Memory B cell (primary cell): ENCODE results near the gene DEK.
"Not testable (repeated sequence)": the region's sequence is repeated elsewhere in the genome, so short reads cannot be mapped to it uniquely, and the experiment has no call there.

Source experiments
- ATAC-seq: fragments of 150-1000 bp; cut with Tn5 transposase; 2 replicates; pipeline ENCODE4 v1.10.0; 2021; ENCODE audit warnings: low read depth, mild to moderate bottlenecking, moderate library complexity
- DNase-seq, 2 donors: peaks; one replicate each; pipeline ENCODE4 v3.0.0; 2022; ENCODE audit warnings: low spot score in 2 of 2
- H3K27ac Mint-ChIP-seq: one replicate; pipeline ENCODE4 v1.8.0; 2022; ENCODE audit warnings: mild to moderate bottlenecking, moderate library complexity, mixed read lengths
- H3K27me3 Mint-ChIP-seq: one replicate; pipeline ENCODE4 v1.8.0; 2022; ENCODE audit warnings: mixed read lengths
- H3K36me3 Mint-ChIP-seq: one replicate; pipeline ENCODE4 v1.8.0; 2022; ENCODE audit warnings: mild to moderate bottlenecking, mixed read lengths
- H3K4me1 Mint-ChIP-seq: one replicate; pipeline ENCODE4 v1.8.0; 2022; ENCODE audit warnings: mixed read lengths
- H3K4me3 Mint-ChIP-seq: one replicate; pipeline ENCODE4 v1.8.0; 2022; ENCODE audit warnings: mild to moderate bottlenecking, moderate library complexity, mixed read lengths
- H3K9me3 Mint-ChIP-seq: one replicate; pipeline ENCODE4 v1.8.0; 2022; ENCODE audit warnings: mixed read lengths

Gene DEK

GRCh38 chr6:18213439-18213838, 50.9 kb downstream of the DEK start:
- Mint-ChIP-seq H3K36me3 (peaks cover 27% of the 10 kb centered on the region), H3K4me3 (no peak overlapping the region), H3K27ac (peak overlapping the region; percentile 25), H3K27me3 (no peaks in the 10 kb centered on the region), H3K4me1 (peaks cover 29% of the 10 kb centered on the region), H3K9me3 (no peaks in the 10 kb centered on the region)
- ATAC-seq (no peak), DNase-seq (no peak)

DNA sequence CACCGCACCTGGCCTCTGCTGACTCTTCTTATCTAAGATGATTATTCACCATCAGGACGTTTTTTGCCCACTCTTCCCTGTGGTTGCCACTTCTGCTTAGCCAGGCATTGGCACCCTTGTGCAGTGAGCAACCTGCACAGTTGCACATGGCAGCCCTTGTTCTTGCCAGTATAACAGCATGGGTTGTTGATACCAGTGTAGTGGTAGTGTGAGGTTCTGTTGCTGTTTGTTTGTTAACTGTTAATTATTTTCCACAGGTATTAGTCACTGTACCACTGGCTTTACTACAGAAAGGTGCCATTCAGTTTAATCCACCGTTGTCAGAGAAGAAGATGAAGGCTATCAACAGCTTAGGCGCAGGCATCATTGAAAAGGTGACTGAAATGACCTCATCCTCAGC, 52.1 kb downstream of the DEK start:
- Mint-ChIP-seq H3K36me3 (peaks cover 29% of the 10 kb centered on the region), H3K27me3 (no peaks in the 10 kb centered on the region), H3K4me3 (no peak overlapping the region), H3K9me3 (no peaks in the 10 kb centered on the region), H3K27ac (no peak overlapping the region), H3K4me1 (peaks cover 29% of the 10 kb centered on the region)
- ATAC-seq: no peak
- no peak for DNase-seq

DNA sequence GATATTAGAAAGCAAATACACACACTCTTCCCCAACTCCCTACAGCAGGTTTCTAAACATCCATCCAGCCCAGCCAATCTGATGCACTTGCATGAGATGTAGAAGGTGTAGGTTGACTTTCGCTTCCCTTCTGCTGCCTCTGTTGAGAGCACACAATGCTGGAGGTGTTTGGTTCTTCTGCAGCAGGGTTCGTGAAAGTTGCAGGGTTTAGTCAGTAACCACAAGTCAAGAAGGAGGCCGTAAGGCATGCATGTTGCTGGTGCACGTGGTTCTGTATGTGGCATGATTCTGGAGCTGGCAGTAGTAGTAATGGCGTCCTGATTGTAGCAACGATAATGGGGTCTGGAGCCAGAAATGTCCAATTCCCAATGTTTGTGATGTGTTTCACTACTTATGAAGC, 53.0 kb downstream of the DEK start:
- H3K4me3 Mint-ChIP-seq: no peak overlapping the region
- peaks cover 26% of the 10 kb centered on the region for H3K36me3 Mint-ChIP-seq
- H3K27me3 Mint-ChIP-seq: no peaks in the 10 kb centered on the region
- peak overlapping the region; percentile 76 for H3K27ac Mint-ChIP-seq
- H3K9me3 Mint-ChIP-seq: no peaks in the 10 kb centered on the region
- H3K4me1 Mint-ChIP-seq: peaks cover 27% of the 10 kb centered on the region
- ATAC-seq (peak; percentile 79), DNase-seq (peak in 1 of 2 donors; percentile 11)

DNA sequence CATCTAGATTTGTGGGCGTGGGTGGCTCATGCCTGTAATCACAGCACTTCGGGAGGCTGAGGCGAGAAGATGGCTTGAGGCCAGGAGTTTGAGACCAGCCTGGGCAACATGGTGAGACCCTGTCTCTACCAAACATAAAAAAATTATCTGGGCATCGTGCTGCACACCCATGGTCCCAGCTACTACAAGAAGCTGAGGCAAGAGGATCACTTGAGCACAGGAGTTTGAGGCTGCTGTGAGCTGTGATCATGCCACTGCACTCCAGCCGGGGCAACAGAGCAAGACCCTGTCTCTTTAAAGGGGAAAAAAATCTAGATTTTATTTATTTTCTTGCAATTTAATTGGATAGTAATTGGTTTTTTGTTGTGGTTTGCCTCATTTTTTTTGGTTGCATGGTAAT, 53.6 kb downstream of the DEK start:
- no peak for DNase-seq
- Mint-ChIP-seq H3K27me3 (no peaks in the 10 kb centered on the region), H3K4me3 (no peak overlapping the region), H3K36me3 (peaks cover 26% of the 10 kb centered on the region), H3K9me3 (no peaks in the 10 kb centered on the region), H3K27ac (no peak overlapping the region), H3K4me1 (peaks cover 23% of the 10 kb centered on the region)
- no peak for ATAC-seq

DNA sequence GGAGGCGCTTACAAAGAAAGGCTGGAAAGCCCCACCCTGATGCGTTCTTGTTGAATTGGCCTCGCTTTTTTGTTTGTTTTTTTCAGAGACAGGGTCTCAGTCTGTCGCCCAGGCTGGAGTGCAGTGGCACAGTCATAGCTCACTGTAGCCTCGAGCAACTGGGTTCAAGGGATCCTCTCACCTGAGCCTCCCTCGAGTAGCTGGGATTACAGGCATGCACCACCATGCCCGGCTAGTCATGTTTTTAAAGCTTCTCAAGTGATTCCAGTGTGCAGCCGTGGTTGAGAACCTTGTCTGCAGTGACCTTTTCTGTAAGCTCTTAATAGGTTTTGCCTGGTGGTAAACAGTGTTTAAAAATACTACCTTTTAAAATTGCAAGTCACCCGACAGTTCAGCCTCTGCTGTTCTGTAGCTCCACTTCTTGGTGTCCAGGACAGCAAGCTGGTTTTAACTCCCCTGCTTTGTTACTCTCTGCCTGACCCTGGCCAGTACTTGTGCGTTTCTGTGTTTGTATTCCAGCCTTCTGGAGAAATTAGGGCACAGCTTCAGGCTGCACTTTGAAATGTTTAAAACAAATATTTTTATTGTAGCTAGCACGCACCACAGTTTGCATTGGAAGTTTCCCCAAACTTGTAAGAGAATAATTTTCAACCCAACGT, 54.7 kb downstream of the DEK start:
- DNase-seq (no peak), ATAC-seq (no peak)
- H3K9me3 Mint-ChIP-seq: no peaks in the 10 kb centered on the region
- H3K27ac Mint-ChIP-seq: no peak overlapping the region
- H3K4me1 Mint-ChIP-seq: peaks cover 15% of the 10 kb centered on the region
- H3K27me3 Mint-ChIP-seq: no peaks in the 10 kb centered on the region
- H3K4me3 Mint-ChIP-seq: no peak overlapping the region
- peaks cover 29% of the 10 kb centered on the region for H3K36me3 Mint-ChIP-seq

DNA sequence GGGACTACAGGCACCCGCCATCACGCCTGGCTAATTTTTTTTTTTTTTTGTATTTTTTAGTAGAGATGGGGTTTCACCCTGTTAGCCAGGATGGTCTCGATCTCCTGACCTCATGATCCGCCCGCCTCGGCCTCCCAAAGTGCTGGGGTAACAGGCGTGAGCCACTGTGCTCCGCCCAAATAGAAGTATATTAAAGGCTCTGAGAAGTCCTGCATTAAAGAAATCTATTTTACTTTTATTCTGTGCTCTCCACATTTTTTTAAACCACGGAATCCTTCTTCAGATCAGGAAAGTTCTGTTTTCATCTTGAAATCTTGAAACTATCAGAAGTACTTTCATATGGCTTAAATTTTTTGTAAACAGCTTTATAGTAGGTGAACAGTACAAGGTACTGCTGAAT, 55.6 kb downstream of the DEK start:
- not testable (repeated sequence) for H3K4me1 Mint-ChIP-seq, H3K27ac Mint-ChIP-seq, H3K4me3 Mint-ChIP-seq, H3K9me3 Mint-ChIP-seq, H3K27me3 Mint-ChIP-seq, ATAC-seq, DNase-seq
- H3K36me3 Mint-ChIP-seq: peaks cover 30% of the 10 kb centered on the region

DNA sequence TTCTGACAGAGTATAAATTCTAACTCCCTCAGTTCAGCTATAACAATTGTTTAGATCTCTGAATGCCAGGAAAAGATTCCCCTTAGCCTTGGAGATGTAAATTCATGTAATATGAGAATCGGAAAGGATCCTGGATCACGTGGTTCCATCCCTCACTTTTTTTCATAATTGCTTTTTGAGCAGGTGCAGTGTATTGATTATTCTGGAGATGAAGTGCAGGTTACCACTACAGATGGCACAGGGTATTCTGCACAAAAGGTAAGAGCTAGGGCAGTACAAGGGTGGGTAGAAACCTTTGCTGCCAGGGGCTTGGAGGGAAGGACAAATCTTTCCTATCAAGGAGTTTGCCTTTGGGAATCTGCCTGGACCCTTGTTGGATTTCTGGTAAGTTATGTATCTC, 56.4 kb downstream of the DEK start:
- Mint-ChIP-seq H3K4me1 (peaks cover 9% of the 10 kb centered on the region), H3K9me3 (no peaks in the 10 kb centered on the region), H3K4me3 (no peak overlapping the region), H3K27me3 (no peaks in the 10 kb centered on the region), H3K36me3 (peaks cover 27% of the 10 kb centered on the region), H3K27ac (no peak overlapping the region)
- ATAC-seq: no peak
- DNase-seq: no peak

DNA sequence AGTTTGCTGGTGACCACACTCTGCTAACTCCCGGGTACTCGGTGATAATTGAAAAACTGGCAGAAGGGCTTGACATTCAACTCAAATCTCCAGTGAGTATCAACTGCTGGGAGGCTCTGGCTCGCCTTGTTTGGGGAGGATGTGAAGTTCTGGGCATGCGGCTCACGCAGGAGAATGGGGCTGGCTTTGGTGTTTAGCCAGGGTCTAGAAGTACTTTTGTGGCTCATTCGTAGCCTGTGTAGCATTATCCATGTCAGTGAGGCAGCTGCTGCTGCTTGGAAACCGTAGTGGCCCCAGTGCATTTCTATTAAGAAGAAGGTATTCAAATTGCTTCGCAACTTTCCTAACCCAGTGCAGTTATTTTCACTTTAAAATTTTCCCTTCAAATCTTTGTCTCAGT, 56.9 kb downstream of the DEK start:
- H3K27ac Mint-ChIP-seq: no peak overlapping the region
- DNase-seq: no peak
- no peaks in the 10 kb centered on the region for H3K9me3 Mint-ChIP-seq
- H3K4me3 Mint-ChIP-seq: no peak overlapping the region
- ATAC-seq: no peak
- peaks cover 9% of the 10 kb centered on the region for H3K4me1 Mint-ChIP-seq
- H3K36me3 Mint-ChIP-seq: peaks cover 27% of the 10 kb centered on the region
- H3K27me3 Mint-ChIP-seq: no peaks in the 10 kb centered on the region

- no peak for ATAC-seq
- Mint-ChIP-seq H3K27ac (no peak overlapping the region), H3K36me3 (peaks cover 28% of the 10 kb centered on the region), H3K9me3 (no peaks in the 10 kb centered on the region), H3K4me3 (no peak overlapping the region), H3K27me3 (no peaks in the 10 kb centered on the region), H3K4me1 (peaks cover 6% of the 10 kb centered on the region)
- no peak for DNase-seq
These were observed 57.7 kb downstream of the DEK start for GRCh38 chr6:18206591-18206990.

- no peak overlapping the region for H3K27ac Mint-ChIP-seq
- H3K27me3 Mint-ChIP-seq: no peaks in the 10 kb centered on the region
- no peaks in the 10 kb centered on the region for H3K9me3 Mint-ChIP-seq
- ATAC-seq (no peak), DNase-seq (no peak)
- no peaks in the 10 kb centered on the region for H3K4me1 Mint-ChIP-seq
- no peak overlapping the region for H3K4me3 Mint-ChIP-seq
- H3K36me3 Mint-ChIP-seq: peaks cover 36% of the 10 kb centered on the region
These were observed 59.6 kb downstream of the DEK start for GRCh38 chr6:18204691-18205090.

DNA sequence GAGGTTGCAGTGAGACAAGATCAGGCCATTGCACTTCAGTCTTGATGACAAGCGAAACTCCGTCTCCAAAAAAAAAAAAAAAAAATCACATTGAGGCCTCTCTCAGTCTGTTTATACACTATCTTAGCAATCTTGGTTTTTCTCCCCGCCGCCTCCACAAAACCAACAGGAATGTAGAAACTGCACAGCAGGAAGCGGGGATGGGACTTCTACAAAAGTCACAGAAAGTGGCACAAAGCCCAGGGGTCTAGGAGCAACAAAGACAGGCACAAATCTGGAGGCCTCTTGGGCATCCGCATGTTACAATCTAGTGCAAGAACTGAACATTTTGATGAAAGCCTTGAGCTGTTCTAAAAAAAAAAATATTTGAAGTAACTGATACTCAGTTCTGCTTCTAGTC, 60.5 kb downstream of the DEK start:
- no peak for ATAC-seq
- H3K4me1 Mint-ChIP-seq: no peaks in the 10 kb centered on the region
- H3K27ac Mint-ChIP-seq: no peak overlapping the region
- no peaks in the 10 kb centered on the region for H3K27me3 Mint-ChIP-seq
- DNase-seq: no peak
- H3K9me3 Mint-ChIP-seq: no peaks in the 10 kb centered on the region
- H3K4me3 Mint-ChIP-seq: no peak overlapping the region
- H3K36me3 Mint-ChIP-seq: peaks cover 34% of the 10 kb centered on the region

GRCh38 chr6:18192026-18192425, 72.3 kb downstream of the DEK start:
- Mint-ChIP-seq H3K4me1 (peaks cover 2% of the 10 kb centered on the region), H3K27me3 (no peaks in the 10 kb centered on the region), H3K9me3 (no peaks in the 10 kb centered on the region), H3K4me3 (no peak overlapping the region), H3K27ac (no peak overlapping the region), H3K36me3 (peaks cover 31% of the 10 kb centered on the region)
- ATAC-seq (no peak), DNase-seq (no peak)

DNA sequence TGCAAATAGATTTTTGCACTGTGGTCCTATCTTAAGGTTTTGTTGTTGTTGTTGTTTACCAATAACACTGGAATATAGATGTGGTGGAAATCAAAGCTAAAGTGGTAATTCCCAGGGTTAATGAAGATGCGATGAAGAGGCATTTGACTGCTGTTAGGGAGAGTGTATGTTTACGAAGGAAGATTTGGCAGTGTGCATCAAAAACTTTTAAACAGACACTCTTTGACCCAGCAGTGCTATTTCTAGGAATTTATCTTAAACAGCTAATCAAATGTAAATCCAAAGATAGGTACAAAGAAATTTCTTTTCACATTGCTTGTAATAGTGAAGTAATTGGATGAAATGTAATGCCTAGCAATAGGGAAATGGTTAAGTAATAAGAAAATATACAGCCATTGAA, 75.1 kb downstream of the DEK start:
- H3K4me1 Mint-ChIP-seq: peaks cover 6% of the 10 kb centered on the region
- H3K4me3 Mint-ChIP-seq: no peak overlapping the region
- DNase-seq (no peak), ATAC-seq (no peak)
- H3K9me3 Mint-ChIP-seq: no peaks in the 10 kb centered on the region
- peaks cover 29% of the 10 kb centered on the region for H3K36me3 Mint-ChIP-seq
- no peak overlapping the region for H3K27ac Mint-ChIP-seq
- H3K27me3 Mint-ChIP-seq: no peaks in the 10 kb centered on the region

DNA sequence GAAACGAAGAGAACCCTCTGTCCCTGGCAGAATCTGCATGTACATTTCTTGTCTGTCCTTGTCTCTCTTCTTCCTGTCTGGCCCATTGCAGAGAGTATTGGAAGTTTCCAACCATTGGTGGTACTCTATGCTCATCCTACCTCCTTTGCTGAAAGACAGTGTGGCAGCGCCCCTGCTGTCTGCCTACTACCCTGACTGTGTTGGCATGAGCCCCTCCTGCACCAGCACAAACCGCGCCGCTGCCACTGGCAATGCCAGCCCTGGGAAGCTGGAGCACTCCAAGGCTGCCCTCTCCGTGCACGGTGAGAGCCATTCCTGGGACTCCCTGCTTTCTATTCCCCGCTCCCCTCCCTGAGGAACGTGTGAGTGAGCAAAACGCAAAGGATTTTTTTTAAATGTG, 76.6 kb downstream of the DEK start:
- Mint-ChIP-seq H3K27ac (no peak overlapping the region), H3K4me3 (no peak overlapping the region), H3K4me1 (peaks cover 6% of the 10 kb centered on the region), H3K36me3 (peaks cover 35% of the 10 kb centered on the region), H3K27me3 (no peaks in the 10 kb centered on the region), H3K9me3 (no peaks in the 10 kb centered on the region)
- ATAC-seq: no peak
- no peak for DNase-seq

DNA sequence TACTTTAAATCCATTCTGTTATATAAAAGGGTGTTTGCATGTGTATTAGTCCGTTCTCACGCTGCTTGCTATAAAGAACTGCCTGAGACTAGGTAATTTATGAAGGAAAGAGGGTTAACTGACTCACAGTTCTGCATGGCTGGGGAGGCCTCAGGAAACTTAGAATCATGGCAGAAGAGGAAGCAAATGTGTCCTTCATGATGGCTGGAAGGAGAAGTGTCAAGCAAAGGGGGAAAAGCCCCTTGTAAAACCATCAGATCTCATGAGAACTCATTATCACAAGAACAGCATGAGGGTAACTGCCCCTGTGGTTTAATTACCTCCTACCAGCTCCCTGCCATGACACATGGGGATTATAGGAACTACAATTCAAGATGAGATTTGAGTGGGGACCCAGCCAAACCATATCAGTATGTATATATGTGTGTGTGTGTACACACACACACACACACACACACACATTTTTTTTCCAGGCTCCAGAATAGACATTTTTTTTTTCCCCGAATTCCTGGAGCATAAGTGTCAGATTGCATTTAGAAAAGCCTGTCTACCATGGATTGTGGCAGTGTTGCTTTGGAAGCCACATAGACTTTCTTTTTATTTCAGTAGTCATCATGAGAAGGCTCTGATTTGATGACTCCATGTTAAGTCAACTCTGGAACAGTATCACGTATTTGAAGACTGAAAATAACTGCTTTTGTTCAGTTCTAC, 77.6 kb downstream of the DEK start:
- Mint-ChIP-seq H3K27me3 (no peaks in the 10 kb centered on the region), H3K4me1 (peaks cover 6% of the 10 kb centered on the region), H3K27ac (no peak overlapping the region), H3K4me3 (no peak overlapping the region), H3K9me3 (no peaks in the 10 kb centered on the region), H3K36me3 (peaks cover 41% of the 10 kb centered on the region)
- DNase-seq (no peak), ATAC-seq (peak; percentile 27)
